Adipose tissue (tissue), 3 donors: ENCODE results near the gene PLPP3. TPM values are rescaled to one million over a fixed set of nuclear protein-coding genes. Genes with fewer than 3 reads are reported as not detected.

Experiments
- H3K27ac ChIP-seq: one replicate; pipeline ENCODE4 v1.5.1; 2013; ENCODE audit warnings: low read depth, low read length
- WGBS, 3 donors: extraction: QIAGEN DNeasy Blood & Tissue Kit; methylation state at CpG; one replicate each; pipeline ENCODE4 v1.1.7; 2013; 5-methylcytosine and 5-hydroxymethylcytosine counted together
- polyA plus RNA-seq, 3 donors: library from polyadenylated mRNA; stranded (reverse); fragments of 200-250 nt; gene quantifications; one replicate each; pipeline ENCODE4 v1.2.3, GENCODE V29; 2013
- donor health status: healthy with polysubstance abuse.
- donor health status: Bipolar disorder and iron deficiency.
- donor health status: healthy.

Gene PLPP3
- polyA plus RNA-seq, 3 donors: 24.1 to 174 (median 93.5) TPM

- H3K27ac ChIP-seq: no peak overlapping the region
- WGBS, 3 donors: 87 to 92% (median 91%) methylated on average over 4 of the region's 4 CpGs
Observed at GRCh38 chr1:56533621-56534020, 45.7 kb downstream of the PLPP3 start.

GRCh38 chr1:56533197-56533596 lies 46.2 kb downstream of the PLPP3 start:
- WGBS, 3 donors: 77 to 88% (median 88%) methylated on average over 3 of the region's 3 CpGs
- no peak overlapping the region for H3K27ac ChIP-seq

- 20 to 54% (median 35%) methylated on average over 1 of the region's 1 CpG for WGBS, 3 donors
Observed at GRCh38 chr1:56532350-56532683, 47.0 kb downstream of the PLPP3 start.

GRCh38 chr1:56531624-56532349 lies 47.6 kb downstream of the PLPP3 start:
- WGBS, 3 donors: 75 to 85% (median 79%) methylated on average over 6 of the region's 6 CpGs
- no peak overlapping the region for H3K27ac ChIP-seq

More at GRCh38 chr1:56532350-56532683, 47.0 kb downstream of the PLPP3 start:
- H3K27ac ChIP-seq: no peak overlapping the region

GRCh38 chr1:56529801-56530200 lies 49.6 kb downstream of the PLPP3 start:
- H3K27ac ChIP-seq: no peak overlapping the region

GRCh38 chr1:56527548-56528302 lies 51.6 kb downstream of the PLPP3 start:
- WGBS, 3 donors: 67 to 75% (median 75%) methylated on average over 8 of the region's 8 CpGs
- no peak overlapping the region for H3K27ac ChIP-seq

- WGBS, 3 donors: 46 to 62% (median 61%) methylated on average over 5 of the region's 5 CpGs
- no peak overlapping the region for H3K27ac ChIP-seq
Observed at GRCh38 chr1:56526571-56527174, 52.7 kb downstream of the PLPP3 start.

GRCh38 chr1:56525489-56526041 lies 53.8 kb downstream of the PLPP3 start:
- 31 to 53% (median 34%) methylated on average over 4 of the region's 4 CpGs for WGBS, 3 donors

GRCh38 chr1:56524263-56524662 lies 55.1 kb downstream of the PLPP3 start:
- WGBS, 3 donors: 85 to 94% (median 86%) methylated on average over 11 of the region's 11 CpGs
- no peak overlapping the region for H3K27ac ChIP-seq

More at GRCh38 chr1:56525489-56526041, 53.8 kb downstream of the PLPP3 start:
- H3K27ac ChIP-seq: no peak overlapping the region

GRCh38 chr1:56522680-56523079 lies 56.7 kb downstream of the PLPP3 start:
- no peak overlapping the region for H3K27ac ChIP-seq
- 26 to 60% (median 27%) methylated on average over 5 of the region's 5 CpGs for WGBS, 3 donors

- 67 to 93% (median 74%) methylated on average over 3 of the region's 3 CpGs for WGBS, 3 donors
Observed at GRCh38 chr1:56520016-56520601, 59.3 kb downstream of the PLPP3 start.

GRCh38 chr1:56517404-56518130 lies 61.8 kb downstream of the PLPP3 start:
- 91 to 100% (median 93%) methylated on average over 2 of the region's 2 CpGs for WGBS, 3 donors
- H3K27ac ChIP-seq: no peak overlapping the region

More at GRCh38 chr1:56520016-56520601, 59.3 kb downstream of the PLPP3 start:
- H3K27ac ChIP-seq: no peak overlapping the region

- WGBS, 3 donors: 44 to 57% (median 55%) methylated on average over 7 of the region's 7 CpGs
- H3K27ac ChIP-seq: no peak overlapping the region
Observed at GRCh38 chr1:56516539-56517252, 62.7 kb downstream of the PLPP3 start.

GRCh38 chr1:56515898-56516538 lies 63.3 kb downstream of the PLPP3 start:
- 91 to 92% (median 91%) methylated on average over 4 of the region's 4 CpGs for WGBS, 3 donors
- H3K27ac ChIP-seq: no peak overlapping the region

GRCh38 chr1:56512724-56513494 lies 66.5 kb downstream of the PLPP3 start:
- 66 to 77% (median 74%) methylated on average over 8 of the region's 8 CpGs for WGBS, 3 donors
- no peak overlapping the region for H3K27ac ChIP-seq

- 90 to 96% (median 93%) methylated on average over 8 of the region's 8 CpGs for WGBS, 3 donors
- H3K27ac ChIP-seq: no peak overlapping the region
Observed at GRCh38 chr1:56511766-56512165, 67.6 kb downstream of the PLPP3 start.
